Inflammatory macrophage (primary cell): ENCODE measurements around the gene ZSCAN2.
A peak's percentile ranks its signal among the peaks of the same experiment; 100 is the strongest.

Experiments
- DNase-seq, 2 donors: peaks; one replicate each; pipeline ENCODE4 v3.0.0-alpha.2; 2020 to 2022

The ZSCAN2 gene

GRCh38 chr15:84598993-84599392 is 1.8 kb upstream of the ZSCAN2 start:
- DNase-seq, result peak; percentile 18 to 42

- DNase-seq, result no peak
Observed at GRCh38 chr15:84599906-84600305, 903 bp upstream of the ZSCAN2 start.

GRCh38 chr15:84600331-84600686 is 500 bp upstream of the ZSCAN2 start:
- DNase-seq, result peak; percentile 91 to 93

DNA sequence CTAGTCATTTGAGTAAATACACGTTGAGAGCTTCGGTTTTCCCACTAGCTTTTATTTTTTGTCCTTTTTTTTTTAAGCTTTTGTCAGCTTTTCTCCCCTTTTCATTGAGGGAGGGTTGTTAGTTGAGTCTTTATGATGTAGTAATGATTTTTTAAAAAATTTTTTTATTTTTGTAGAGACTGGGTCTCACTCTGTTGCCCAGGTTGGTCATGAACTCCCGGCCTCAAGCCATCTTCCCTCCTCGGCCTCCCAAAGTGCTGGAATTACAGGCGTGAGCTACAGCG is 688 bp downstream of the ZSCAN2 start:
- no peak for DNase-seq

GRCh38 chr15:84603630-84604379 is 3.0 kb downstream of the ZSCAN2 start:
- DNase-seq, result no peak

DNA sequence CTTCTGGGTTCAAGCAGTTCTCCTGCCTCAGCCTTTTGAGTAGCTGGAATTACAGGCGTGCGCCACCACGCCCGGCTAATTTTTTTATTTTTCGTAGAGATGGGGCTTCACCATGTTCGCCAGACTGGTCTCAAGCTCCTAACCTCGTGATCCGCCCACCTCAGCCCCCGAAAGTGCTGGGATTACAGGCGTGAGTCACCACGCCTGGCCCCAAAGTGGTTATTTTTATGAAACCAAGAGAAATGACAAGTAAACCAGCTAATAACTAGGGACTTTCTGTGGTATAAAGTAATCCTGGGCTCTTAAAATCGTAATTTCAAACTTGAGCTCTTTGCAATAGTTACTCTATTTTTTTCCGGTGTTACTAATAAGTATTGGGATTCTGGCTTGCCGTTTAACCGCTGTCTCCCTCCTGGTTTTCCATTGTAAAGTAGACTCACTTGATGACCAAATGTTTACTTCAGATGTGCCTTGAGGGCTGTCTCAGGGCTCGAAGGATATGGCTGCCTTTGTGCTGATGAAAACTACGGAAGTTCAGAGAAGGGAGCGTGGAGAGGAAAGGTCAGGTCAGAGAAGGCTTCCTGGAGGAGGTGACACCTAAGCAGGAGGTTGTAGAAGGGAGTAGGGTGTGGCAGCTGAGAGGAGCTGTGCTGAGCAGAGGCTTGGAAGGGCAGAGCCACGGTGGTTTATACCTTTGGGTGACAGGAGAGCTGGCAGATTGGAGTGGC is 4.2 kb downstream of the ZSCAN2 start:
- no peak for DNase-seq

DNA sequence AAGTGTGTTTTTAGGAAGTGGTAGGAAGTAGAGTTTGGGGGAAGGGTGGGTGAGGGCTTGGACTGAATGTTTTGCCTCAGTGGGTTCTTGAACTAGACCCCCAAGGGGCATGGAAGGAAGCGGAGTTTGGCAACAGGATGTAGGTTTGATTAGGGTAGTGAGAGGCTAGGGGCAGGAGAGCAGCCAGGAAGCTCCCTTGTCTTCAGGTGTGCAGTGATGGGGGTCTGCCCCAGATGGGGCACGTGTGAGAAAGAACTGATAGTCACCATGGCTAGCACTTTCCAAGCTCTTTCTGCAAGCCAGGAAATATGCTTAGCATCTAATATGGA is 4.7 kb downstream of the ZSCAN2 start:
- no peak for DNase-seq

DNA sequence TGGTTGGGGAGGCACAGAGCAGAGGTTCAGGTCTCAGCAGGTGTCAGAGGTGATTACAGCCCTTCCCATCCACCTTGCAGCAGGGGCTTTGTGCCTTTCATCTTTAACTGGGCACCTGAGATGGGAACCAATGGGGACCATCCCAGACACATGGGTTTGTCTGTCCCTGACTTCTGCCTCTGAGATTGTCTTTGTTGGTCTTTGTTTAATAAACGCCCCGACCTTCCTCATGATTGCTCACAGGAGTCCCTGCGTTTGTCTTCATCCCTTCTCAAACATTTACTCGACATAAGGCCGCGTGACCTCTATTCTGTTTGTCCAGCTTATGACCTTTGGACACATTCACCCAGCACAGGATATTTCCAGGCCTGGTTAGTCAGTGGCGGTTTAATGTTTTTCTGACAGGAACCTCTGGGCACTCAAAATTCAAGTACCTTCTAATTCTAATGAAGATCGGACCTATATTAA is 5.9 kb downstream of the ZSCAN2 start:
- DNase-seq, result no peak

- DNase-seq, result no peak
Observed at GRCh38 chr15:84608707-84609284, 8.0 kb downstream of the ZSCAN2 start.

DNA sequence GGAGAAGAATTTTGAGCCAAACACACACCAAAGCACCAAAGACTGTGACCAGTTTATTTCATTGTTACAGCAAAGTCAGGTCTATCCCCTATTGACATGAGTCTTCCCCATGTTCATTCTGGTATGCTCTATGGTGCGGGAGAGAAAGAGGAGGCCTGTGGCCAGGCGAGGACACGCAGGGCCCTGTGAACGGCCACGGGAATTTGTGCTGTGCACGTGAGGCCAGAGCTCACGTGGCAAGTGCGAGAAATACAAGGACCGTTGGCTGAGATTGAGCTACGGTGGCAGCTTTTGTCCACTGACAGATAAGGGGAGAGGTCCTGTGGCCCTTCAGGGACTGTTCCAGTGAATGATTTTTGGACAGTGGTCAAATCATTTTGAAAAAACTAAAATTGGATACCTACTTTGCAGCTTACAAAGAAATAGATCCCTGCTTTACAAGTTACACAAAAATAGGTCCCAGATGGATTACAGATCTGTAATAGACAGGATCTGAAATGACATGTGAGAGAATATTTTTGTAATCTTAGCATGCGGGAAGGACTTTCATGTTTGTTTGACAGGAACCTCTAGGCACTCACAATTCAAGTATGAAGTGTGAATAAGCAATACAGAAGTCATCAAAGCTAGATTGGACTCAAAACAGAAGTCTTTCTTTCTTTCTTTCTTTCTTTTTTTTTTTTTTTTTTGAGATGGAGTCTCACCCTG is 9.2 kb downstream of the ZSCAN2 start:
- DNase-seq, result no peak

DNA sequence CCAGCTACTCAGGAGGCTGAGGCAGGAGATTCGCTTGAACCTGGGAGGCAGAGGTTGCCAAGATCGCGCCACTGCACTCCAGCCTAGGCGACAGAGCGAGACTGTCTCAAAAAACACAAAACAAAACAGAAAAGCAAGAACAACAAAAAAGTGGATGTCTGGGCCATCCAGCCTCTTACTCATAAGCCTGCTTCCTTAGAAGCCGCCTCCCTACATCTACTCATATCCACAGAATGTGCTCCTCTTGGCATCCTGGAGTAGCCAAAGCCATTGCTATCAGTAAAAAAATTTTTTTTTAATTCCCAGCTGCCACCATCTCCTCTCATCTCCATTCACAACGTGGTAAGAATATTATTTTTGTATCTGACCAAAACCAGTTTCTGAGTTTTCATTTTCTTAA is 10.8 kb downstream of the ZSCAN2 start:
- no peak for DNase-seq

DNA sequence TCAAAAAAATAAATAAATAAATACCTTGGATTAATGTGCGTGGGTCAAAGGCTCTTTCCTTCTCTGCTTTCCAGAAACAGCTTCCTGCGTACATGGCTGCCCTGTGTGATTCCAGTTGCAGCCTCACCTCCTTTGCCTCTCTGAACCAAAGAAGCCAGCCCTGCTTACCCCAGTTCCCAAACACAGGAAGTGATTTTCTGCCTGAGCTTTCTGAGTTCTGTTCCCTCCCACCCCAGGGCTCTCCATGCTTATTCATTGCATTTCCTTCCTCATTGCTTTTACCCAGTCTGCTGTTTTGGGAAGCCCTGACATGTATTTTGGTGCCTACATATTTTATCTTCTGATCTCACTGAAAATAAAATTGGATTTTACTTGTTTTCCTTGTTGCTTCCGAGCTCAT is 15.4 kb downstream of the ZSCAN2 start:
- peak; percentile 81 to 82 for DNase-seq

GRCh38 chr15:84620626-84621025 is 19.8 kb downstream of the ZSCAN2 start:
- DNase-seq, result no peak

GRCh38 chr15:84621358-84621979 is 20.7 kb downstream of the ZSCAN2 start:
- DNase-seq, result no peak

GRCh38 chr15:84624359-84624758 is 23.6 kb downstream of the ZSCAN2 start:
- DNase-seq, result no peak

DNA sequence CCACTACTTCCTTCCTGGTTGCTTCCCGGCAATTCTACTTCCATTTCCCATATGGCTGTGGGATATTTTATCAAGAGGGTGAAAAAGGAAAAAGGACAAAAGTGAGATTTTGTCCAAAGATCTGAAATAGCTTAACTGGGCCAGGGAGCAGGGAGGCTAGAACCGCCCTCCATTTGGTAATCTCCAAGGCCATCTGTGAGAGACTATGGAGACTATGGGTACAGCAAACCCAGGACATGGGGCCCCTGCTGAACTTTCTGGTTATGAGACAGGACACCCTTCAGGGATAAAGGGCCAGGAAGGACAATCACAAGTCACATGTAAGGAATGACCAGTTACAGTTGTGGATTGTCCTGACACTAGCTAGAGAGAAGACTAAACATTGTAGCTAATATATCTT is 24.3 kb downstream of the ZSCAN2 start:
- DNase-seq, result no peak

DNA sequence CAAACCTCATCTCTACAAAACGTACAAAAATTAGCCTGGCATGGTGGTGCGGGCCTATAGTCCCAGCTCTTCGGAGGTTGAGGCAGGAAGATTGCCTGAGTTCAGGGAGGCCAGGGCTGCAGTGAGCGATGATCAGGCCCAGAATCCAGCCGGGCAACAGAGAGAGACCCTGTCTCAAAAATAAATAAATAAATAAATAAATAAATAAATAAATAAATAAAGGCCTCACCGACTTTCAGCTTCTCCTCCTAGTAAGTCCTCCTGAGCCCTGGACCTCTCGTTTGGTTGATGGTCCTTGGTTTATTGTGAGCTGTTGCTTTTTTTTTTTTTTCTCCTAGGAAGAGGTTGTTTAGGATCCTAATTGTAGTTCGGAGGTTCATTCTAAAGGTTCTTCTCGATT is 28.2 kb downstream of the ZSCAN2 start:
- DNase-seq, result no peak

DNA sequence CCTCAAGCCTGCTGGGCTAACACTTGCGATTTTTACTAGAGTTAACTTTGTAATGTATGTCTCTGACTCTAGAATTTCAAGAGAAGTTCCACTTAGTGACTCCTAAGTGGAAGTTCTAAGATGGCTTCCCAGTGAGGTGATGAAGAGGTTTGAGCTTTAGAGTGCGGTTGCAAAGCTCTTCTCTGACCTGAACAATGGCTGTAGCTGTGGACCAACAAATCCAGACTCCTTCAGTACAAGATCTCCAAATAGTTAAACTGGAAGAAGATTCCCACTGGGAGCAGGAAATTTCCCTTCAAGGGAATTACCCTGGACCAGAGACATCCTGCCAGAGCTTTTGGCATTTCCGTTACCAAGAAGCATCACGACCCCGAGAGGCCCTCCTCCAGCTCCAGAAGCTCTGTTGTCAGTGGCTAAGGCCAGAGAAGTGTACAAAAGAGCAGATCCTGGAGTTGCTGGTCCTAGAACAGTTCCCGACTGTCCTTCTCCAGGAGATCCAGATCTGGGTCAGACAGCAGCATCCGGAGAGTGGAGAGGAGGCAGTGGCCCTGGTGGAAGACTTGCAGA is 31.0 kb downstream of the ZSCAN2 start:
- DNase-seq, result no peak

GRCh38 chr15:84633311-84634227 is 32.8 kb downstream of the ZSCAN2 start:
- peak; percentile 46 to 70 for DNase-seq

DNA sequence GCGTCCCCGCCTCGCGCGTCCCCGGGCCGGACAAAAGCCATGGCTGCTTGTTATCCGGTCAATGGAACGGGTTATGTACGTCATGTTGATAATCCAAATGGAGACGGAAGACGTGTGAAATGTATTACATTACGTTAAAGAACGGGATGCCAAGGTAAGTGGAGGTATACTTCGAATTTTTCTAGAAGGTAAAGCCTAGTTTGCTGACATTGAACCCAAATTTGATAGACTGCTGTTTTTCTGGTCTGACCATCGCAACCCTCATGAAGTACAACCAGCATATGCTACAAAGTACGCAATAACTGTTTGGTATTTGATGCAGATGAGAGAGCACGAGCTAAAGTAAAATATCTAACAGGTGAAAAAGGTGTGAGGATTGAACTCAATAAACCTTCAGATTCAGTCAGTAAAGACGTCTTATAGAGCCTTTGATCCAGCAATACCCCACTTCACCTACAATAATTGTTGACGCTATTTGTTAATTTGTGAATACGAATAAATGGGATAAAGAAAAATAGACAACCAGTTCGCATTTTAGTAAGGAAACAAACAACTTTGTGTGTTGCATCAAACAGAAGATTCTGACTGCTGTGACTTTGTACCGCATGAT is 33.5 kb downstream of the ZSCAN2 start:
- no peak for DNase-seq

DNA sequence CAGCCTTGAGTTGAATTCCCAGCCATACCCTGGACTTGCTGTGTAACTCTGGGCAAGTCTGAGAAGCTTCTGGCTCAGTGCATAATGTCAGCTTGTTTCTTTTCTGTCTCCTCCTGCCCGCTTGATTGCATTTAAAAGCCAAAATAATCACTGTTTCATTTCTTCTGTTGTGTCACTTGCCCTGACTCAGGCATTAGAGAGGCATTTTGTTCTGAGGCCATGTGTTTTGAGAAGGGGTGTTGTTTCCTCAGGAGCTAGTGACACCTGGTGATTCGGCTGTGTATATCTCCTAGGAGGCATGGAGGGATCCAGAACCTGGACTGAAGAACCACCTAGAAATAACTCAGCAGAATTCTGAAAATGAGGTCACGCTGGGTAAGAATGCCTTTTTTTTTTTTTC is 37.3 kb downstream of the ZSCAN2 start:
- DNase-seq, result no peak
